Measurements from ENCODE around the gene FAM229A. TPM values are rescaled to one million over a fixed set of nuclear protein-coding genes. Genes with fewer than 3 reads are reported as not detected.

The FAM229A gene
- total RNA-seq, 1 experiment from 2014 or later, result 9.4 TPM

- TF ChIP-seq ZBTB43 (CRISPR knock-in tag; IDR thresholded peaks at IDR 0.05), result 0 out of 2 replicates have a peak, but pooled peaks have one; percentile 69
- no peak for TF ChIP-seq NR1H2 (CRISPR knock-in tag; IDR thresholded peaks at IDR 0.05)
- TF ChIP-seq ELF4 (CRISPR knock-in tag; IDR thresholded peaks at IDR 0.05; ENCODE audit: low read depth), result peak; percentile 83; the same call in 1 of the 2 replicates
- TF ChIP-seq EMX1 (CRISPR knock-in tag; IDR thresholded peaks at IDR 0.05), result no peak
- TF ChIP-seq FOXP4 (CRISPR knock-in tag; IDR thresholded peaks at IDR 0.05), result peak; percentile 89
- peak; percentile 92 for TF ChIP-seq JUN (CRISPR knock-in tag; IDR thresholded peaks at IDR 0.05)
- TF ChIP-seq CTCF (IDR thresholded peaks at IDR 0.05), result no peak
- TF ChIP-seq ZNF416 (CRISPR knock-in tag; IDR thresholded peaks at IDR 0.05), result no peak
- no peak for TF ChIP-seq SOX15 (CRISPR knock-in tag; IDR thresholded peaks at IDR 0.05)
- no peak for TF ChIP-seq AR (CRISPR knock-in tag; IDR thresholded peaks at IDR 0.05)
- no peak; the same call in 1 of the 2 replicates for TF ChIP-seq ZNF219 (CRISPR knock-in tag; IDR thresholded peaks at IDR 0.05; ENCODE audit: borderline replicate concordance)
- TF ChIP-seq OVOL2 (CRISPR knock-in tag; IDR thresholded peaks at IDR 0.05; ENCODE audit: borderline replicate concordance), result no peak
- TF ChIP-seq ZNF121 (CRISPR knock-in tag; IDR thresholded peaks at IDR 0.05), result no peak
- no peak for TF ChIP-seq ZNF423 (CRISPR knock-in tag; IDR thresholded peaks at IDR 0.05)
- no peak for TF ChIP-seq RORB (CRISPR knock-in tag; IDR thresholded peaks at IDR 0.05)
- TF ChIP-seq GABPB1 (CRISPR knock-in tag; IDR thresholded peaks at IDR 0.05), result no peak
- no peak for TF ChIP-seq ZNF263 (CRISPR knock-in tag; IDR thresholded peaks at IDR 0.05; ENCODE audit: low read depth)
Measured at GRCh38 chr1:32361308-32361673, 994 bp downstream of the FAM229A start (continued).

GRCh38 chr1:32358435-32358834 lies 3.9 kb downstream of the FAM229A start:
- no peak overlapping the region for H3K27ac Mint-ChIP-seq
- CTCF ChIA-PET, result no interaction called here
- ATAC-seq, result no peak
- TF ChIP-seq ZBTB21 (CRISPR knock-in tag; IDR thresholded peaks at IDR 0.05; ENCODE audit: borderline replicate concordance), result no peak
- no peak for TF ChIP-seq HMGA2 (CRISPR knock-in tag; IDR thresholded peaks at IDR 0.05)
- no peak for TF ChIP-seq ATF3 (CRISPR knock-in tag; conservative IDR thresholded peaks at IDR 0.05)
- no peak for TF ChIP-seq ZNF138 (CRISPR knock-in tag; conservative IDR thresholded peaks at IDR 0.05)
- TF ChIP-seq IRF2 (CRISPR knock-in tag; IDR thresholded peaks at IDR 0.05; ENCODE audit: borderline replicate concordance, low read depth), result no peak
- TF ChIP-seq SOX15 (CRISPR knock-in tag; IDR thresholded peaks at IDR 0.05), result no peak
- no peak for TF ChIP-seq SMAD3 (CRISPR knock-in tag; IDR thresholded peaks at IDR 0.05; ENCODE audit: borderline replicate concordance)
- no peak for TF ChIP-seq ZNF232 (CRISPR knock-in tag; IDR thresholded peaks at IDR 0.05)
- no peak for TF ChIP-seq ZNF281 (CRISPR knock-in tag; IDR thresholded peaks at IDR 0.05)
- TF ChIP-seq TEAD4 (CRISPR knock-in tag; IDR thresholded peaks at IDR 0.05), result no peak
- TF ChIP-seq MLX (CRISPR knock-in tag; IDR thresholded peaks at IDR 0.05), result no peak
- TF ChIP-seq NFE2L1 (CRISPR knock-in tag; IDR thresholded peaks at IDR 0.05), result no peak

More at GRCh38 chr1:32358435-32358834, 3.9 kb downstream of the FAM229A start:
- peaks cover 18% of the 10 kb centered on the region for H3K4me1 Mint-ChIP-seq
- DNase-seq (ENCODE audit: low spot score), result no peak
- H3K36me3 Mint-ChIP-seq, result no peaks in the 10 kb centered on the region; the same call in 1 of the 2 replicates
- H3K9me3 Mint-ChIP-seq, result no peaks in the 10 kb centered on the region
- POLR2A ChIA-PET, result no interaction called here
- peaks cover 56% of the 10 kb centered on the region for H3K27me3 Mint-ChIP-seq (ENCODE audit: low read depth)
- H3K4me3 Mint-ChIP-seq, result no peak overlapping the region
